ENCODE results near the gene HRC.
"Not testable (repeated sequence)": the region's sequence is repeated elsewhere in the genome, so short reads cannot be mapped to it uniquely, and the experiment has no call there.

Gene HRC

DNA sequence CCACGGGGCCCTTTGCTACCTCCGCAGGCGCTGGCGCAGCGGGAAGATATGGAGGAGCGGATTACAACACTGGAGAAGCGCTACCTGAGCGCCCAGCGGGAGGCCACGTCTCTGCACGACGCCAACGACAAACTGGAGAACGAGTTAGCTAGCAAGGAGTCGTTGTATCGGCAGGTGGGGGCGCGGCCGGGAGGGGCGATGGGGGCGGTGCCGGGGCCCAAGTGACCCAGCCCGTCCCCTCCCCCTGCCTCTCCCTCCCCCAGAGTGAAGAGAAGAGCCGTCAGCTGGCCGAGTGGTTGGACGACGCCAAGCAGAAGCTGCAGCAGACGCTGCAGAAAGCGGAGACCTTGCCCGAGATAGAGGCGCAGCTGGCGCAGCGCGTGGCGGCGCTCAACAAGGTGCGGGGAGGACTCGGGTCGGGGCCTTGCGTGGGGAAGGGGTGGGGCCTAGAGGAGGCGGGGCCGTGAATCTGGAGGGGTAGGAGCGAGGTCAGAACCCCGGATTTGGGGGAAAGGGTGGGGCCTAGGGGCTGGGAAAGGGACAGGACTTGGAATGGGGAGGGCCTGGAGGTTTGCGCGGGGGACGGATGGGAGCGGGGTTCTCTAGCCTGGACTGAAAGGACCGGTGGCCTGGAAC, 22.1 kb downstream of the HRC start:
- DNase-seq = peak; percentile 64

DNA sequence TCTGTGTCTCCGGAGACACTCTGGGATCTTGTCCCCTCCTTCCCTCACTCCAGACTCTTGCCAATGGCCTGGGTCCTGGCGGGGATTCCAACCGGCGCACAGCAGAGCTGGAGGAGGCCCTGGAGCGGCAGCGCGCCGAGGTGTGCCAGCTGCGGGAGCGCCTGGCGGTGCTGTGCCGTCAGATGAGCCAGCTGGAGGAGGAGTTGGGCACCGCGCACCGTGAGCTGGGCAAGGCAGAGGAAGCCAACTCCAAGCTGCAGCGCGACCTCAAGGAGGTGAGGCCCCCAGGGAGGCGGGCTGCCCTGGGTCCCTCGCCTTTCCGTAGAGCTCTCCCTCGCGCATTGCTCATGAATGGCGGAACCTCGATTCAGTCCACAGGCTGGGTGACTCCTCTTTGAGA, 24.9 kb downstream of the HRC start:
- no peak for DNase-seq

DNA sequence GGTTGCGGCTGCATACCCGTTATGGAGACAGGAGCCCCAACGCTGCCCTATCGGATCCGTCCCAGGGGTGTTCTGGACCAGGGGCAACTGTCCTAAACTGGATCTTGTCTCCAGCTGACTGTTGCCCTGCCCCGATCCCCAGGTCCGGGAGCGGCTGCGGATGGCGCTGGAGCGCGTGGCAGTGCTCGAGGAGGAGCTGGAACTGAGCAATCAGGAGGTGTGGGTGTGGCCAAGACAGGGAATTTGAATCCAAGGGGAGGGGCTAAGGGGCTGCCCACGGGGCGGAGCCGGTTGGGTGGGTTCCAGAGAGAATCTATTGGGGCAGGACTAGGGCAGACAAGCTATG, 26.0 kb downstream of the HRC start:
- DNase-seq = no peak

DNA sequence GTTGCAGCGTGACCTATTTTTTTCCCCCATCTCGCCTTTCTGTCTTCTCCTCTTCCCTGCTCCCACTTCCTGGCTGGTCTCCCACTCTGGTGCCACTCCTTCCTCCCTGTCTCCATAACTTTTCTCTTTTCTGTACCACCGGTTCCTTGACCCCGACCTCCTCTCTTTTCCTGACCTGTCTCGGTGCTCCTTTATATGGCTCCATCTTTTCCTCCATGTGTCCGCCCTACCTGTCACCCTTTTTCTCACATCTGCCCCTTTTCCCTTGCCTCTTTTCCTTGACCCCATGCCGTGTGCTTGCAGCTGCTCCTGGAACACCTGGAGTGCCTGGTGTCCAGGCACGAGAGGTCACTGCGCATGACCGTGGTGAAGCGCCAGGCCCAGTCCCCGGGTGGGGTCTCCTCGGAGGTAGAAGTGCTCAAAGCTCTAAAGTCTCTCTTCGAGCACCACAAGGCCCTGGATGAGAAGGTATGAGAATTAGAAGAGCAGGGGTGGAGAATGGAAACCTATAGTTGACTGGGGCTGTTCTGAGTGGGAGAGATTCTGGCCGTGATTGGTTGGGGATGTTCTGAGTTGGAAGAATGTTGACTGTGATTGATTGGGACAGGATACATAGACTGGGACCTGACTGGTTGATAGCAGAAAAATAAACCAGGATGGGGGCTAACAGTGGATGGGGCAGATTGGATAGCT, 26.5 kb downstream of the HRC start:
- DNase-seq = no peak

DNA sequence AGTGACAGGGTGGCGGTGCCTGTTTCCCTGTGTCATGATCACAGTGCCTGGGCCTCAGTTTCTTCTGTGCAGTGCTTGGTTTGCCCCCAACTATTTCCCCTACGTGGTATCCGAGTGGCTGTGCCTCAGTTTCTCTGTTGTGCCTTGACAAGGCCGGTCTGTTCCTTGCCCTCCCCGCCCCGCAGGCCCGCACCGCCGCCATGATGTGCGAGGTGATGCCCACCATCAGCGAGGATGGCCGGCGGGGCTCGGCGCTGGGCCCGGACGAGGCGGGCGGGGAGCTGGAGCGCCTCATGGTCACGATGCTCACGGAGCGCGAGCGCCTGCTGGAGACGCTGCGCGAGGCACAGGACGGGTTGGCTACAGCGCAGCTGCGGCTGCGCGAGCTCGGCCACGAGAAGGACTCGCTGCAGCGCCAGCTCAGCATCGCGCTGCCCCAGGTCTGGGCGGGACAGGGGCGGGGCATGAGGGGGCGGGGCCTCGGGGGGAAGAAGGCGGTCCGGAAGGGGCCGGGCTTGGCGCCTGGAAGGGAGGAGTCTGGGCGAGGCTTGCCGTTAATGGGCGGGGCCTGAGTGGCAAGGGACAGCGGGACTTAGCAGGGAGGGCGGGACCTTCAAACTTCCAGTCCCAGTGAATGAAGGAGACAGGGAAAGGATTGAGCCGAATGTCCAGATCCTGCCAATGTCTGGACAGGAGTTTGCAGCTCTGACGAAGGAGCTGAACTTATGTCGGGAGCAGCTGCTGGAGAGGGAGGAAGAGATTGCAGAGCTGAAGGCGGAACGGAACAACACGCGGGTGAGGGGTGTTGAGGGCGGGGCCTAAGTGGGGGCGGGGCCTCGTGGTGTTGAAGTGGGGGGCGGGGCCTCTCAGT, 27.3 kb downstream of the HRC start:
- peak; percentile 98 for DNase-seq

DNA sequence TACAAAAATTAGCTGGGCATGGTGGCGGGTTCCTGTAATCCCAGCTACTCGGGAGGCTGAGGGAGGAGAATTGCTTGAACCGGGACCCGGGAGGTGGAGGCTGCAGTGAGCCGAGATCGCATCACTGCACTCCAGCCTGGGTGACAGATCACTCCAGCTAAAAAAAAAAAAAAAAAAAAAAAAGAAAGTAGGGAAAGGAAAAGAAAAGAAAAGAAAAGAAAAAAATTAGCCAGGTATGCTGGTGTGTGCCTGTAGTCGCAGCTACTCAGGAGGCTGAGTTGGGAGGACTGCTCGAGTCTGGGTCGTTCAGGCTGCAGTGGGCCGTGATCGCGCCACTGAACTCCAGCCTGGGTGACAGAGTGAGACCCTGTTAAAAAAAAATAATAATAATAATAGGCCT, 28.0 kb downstream of the HRC start:
- not testable (repeated sequence) for DNase-seq

DNA sequence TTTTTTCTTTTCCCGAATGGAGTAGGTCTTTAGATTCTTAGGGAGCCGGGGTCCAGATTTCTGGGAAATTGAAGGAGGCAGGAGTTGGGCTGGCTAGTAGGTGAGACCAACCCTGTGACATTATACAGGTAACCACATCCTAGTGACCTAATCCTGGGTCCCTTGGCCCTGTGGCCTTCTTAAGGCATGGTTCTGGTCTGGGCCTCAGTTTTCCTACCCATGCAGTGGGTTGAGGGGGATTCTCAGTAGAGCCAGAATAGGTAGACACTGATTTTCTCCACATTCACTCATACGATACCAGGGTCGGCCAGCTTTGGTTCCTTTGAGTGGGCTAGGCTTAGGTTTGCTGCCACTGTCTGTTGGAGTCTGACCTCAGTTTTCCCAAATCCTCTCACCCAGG, 28.6 kb downstream of the HRC start:
- no peak for DNase-seq

DNA sequence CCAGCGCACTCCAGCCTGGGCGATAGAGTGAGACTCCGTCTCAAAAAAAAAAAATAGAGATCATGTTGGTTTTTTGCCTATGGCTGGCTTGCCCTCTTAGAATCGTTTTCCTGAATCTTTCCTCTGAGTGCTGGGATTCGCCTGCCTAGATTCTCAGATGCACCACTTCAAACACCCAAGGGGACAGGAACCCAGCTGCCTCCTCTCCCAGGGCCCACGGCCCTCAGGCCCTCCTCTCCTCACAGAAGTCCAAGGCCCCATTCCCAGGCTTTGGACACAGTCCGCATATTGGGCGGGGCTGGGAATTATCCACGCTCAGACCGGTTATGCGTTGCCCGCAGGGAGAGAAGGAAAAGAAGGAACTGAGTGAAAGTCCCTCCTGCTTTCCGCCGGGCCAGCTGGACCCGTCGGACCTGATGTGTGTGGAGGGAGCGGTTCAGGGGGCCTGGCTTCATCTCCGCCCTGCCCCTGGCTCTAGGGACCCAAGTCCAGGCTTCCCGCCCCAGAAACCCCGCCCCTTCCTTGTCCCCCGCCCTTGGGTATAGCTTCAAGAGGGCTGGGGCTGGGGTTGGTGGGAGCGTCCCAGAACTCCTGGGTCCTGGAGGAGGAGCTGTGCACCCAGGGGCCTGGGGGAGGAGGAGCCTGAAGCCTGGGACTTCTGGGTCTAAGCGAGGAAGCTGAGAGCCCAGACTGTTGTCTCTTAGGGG, 30.0 kb downstream of the HRC start:
- no peak for DNase-seq

DNA sequence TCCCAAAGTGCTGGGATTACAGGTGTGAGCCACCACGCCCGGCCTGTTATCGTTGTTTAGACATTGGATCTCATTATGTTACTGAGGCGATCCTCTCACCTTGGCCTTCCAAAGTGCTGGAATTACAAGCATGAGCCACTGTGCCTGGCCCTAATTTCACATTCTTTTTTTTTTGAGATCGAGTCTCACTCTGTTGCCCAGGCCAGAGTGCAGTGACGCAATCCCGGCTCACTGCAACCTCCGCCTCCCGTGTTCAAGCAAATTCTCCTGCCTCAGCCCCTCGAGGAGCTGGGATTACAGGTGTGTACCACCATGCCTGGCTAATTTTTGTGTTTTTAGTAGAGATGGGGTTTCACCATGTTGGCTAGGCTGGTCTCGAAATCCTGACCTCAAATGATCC, 31.9 kb downstream of the HRC start:
- not testable (repeated sequence) for DNase-seq

DNA sequence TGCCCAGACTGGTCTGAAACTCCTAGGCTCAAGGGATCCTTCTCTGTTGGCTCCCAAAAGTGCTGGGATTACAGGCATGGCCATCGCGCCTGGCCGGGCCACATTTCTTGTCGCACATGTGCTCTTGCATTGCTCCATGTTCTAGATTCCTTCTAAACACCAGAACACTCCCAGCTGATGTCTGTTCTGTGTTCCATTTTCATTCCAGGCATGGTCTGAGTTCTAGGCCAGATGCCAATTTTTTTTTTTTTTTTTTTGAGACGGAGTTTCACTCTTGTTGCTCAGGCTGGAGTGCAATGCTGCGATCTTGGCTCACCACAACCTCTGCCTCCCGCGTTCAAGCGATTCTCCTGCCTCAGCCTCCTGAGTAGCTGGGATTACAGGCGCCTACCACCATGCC, 33.4 kb downstream of the HRC start:
- not testable (repeated sequence) for DNase-seq

DNA sequence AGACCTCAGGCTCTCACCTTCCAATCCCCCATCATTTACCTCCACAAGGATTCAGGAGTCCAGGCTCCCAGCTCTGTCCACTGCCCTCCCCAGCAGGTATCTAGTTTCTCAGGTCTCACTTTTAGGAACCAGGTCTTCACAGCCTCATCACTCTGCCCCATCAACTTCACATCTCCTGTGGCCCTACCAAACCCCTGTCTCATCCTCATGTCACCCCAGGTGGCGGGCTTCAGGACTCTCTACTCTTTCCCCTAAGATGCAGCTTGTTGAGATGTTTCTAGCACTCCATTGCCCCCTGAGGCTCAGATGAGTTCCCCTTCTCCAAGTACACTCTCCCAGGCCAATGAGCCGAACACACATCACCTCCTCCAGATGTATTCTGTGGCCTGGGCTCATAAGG, 34.3 kb downstream of the HRC start:
- DNase-seq = no peak

DNA sequence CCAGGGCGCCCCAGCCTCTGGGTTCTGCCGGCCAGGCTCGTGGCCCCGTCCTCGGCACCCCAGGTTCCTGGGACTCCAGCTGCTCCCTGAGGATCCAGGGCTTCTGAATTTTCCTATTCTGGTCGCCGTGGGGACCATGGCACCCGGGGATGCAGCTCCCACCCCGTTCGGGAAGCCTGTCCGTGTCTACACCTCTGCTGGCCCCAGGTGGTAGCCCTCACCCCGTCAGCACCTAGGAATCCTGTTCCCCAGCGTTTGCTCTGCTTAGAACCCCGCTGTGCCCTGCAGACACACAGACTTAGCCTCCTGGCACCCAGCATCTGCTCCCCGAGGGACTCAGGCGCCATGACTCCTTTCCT, 34.9 kb downstream of the HRC start:
- DNase-seq = no peak

DNA sequence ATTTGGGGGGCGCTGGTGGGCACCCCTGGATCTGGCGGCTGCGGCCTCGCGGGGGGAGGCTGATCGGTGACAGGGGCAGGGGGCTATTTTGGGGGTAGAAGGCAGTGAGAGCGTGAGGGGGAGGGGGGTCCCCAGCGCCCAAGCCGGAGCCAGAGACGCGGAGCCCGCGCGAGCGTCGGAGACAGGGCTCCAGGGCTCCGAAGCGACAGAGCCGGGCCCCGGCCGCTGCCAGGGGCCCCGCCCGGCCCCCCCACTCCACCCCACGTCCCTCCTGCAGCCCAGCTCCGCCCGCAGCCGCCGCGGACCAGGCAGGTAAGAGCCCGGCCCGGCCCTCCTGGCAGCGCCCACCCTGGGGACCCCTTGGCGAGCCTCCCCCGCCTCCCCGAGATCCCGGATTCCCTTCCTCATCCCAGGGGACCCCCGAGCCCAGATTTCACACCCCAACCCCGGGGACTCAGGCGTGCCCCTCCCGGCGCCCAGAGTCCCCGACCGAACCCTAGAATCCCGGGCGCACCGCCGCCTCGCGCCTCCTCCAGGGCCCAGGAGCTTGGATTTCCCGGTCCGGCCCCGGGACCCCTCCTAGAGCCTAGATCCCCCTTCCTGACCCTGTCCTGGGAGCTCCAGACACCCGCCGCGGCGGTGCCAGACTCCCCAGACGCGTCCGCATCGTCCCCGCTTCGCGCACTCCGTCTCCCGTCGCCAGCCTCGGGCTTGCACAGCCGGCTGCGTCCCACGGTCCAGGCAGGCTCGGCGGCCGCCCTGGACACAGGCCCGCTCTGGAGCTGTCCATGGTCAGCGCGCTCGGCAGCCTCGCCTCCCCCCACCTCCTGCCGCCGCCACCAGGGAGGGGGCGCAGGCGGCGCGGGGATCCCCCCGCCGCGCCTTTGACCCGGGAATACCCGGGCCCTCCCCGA, 35.5 kb downstream of the HRC start, which contains the start of gene PPFIA3:
Gene PPFIA3 (plus strand): TSS at position 134 of the 914 bp plus-strand sequence. CDS start 8,330 bp downstream, outside the sequence.
- DNase-seq = no peak

DNA sequence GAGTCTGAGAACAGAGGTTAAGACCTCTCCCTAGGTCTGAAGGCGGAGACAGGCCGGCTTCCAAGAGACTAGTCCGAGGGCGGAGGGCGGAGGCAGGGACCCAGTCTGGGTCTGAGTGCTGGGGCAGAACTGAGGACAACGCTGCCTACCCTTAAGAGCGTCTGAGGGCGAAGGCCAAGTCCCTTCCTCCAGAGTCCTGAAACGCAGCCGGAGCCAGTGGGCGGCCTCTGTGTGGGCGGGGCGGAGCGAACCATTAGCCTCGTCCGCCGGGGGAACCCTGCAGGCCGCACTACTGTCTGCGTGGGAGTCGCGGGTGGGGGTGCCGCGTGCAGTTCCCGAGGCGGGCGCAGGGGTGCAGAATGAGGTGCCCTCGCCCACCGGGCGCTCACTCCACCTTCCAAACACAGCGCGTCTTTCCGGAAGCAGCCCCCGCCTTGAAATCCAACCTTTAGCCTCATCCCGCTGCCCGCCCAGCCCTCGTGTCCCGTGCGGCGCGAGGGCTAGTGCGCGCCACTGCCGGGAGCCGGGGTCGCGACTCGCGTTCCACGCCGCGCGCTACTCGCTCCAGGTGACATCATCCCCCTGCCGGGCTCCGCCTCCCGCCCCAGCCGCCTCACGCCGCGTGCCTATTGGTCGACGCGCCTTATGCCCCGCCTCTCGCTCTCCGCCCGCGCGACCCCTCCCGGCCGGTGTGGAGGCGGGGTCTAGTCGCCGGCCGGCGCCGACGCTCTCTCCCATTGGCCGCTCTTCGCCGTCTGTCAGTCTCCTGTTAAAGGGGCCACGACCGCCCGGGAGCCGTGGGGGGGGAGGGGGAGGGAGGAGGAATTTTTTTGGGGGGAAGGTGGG, 36.4 kb downstream of the HRC start, which contains the start of gene C19orf73:
Gene C19orf73 (minus strand): TSS at position 579 of the 846 bp plus-strand sequence. CDS start 121 bp downstream, at position 458.
- DNase-seq = peak; percentile 97

DNA sequence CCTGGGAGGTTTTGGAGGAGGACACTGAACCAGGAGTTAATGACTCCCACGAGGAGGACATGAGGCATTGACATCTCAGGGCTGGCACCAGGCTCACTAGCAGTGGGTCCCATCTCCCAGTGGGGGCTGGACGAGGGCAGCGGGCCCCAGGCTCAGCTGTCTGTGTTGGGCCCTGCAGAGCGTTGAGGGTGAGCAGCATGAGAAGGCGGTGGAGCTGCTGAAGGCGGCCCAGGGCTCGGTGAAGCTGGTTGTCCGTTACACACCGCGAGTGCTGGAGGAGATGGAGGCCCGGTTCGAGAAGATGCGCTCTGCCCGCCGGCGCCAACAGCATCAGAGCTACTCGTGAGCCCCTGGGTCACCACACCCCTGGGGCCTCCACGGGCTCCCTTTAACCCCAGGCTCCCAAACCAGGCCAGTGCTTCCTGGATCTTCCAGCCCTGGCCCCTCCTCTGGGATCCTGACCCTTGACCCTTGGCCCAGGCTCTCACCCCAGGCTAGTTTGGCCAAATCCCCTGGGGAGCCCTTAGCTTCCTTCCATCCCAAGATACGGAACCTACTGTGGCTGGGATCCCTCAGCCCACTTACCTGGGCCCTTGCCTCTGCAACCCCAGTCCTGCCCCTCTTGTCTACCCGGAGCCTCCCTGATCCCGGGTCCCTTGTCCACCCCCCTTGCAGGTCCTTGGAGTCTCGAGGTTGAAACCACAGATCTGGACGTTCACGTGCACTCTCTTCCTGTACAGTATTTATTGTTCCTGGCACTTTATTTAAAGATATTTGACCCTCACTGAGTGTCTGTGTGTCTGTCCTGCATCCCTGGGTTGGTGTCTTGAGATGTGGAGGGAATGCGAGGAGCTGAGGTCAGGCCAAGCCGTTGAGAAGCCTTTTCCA, 37.3 kb downstream of the HRC start:
- DNase-seq = no peak

DNA sequence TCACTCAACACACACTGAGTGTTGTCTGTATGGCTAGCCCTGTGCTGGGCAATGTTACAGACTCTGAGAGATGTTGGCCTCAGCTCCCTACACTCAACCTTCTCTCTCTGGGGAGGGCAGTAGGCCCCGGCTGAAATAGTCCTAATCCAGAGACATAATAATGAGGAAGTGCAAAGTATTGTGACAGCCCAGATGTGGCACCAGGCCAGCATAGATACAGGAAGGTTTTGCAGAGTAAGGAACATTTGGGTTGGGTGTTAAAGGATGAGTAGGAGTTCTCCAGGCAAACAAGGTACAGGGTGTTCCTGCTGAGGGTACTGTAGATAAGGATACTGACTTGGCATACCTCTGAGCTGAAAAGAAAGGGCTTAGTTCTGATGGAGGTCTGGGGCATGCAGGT, 38.7 kb downstream of the HRC start:
- DNase-seq = peak; percentile 82

DNA sequence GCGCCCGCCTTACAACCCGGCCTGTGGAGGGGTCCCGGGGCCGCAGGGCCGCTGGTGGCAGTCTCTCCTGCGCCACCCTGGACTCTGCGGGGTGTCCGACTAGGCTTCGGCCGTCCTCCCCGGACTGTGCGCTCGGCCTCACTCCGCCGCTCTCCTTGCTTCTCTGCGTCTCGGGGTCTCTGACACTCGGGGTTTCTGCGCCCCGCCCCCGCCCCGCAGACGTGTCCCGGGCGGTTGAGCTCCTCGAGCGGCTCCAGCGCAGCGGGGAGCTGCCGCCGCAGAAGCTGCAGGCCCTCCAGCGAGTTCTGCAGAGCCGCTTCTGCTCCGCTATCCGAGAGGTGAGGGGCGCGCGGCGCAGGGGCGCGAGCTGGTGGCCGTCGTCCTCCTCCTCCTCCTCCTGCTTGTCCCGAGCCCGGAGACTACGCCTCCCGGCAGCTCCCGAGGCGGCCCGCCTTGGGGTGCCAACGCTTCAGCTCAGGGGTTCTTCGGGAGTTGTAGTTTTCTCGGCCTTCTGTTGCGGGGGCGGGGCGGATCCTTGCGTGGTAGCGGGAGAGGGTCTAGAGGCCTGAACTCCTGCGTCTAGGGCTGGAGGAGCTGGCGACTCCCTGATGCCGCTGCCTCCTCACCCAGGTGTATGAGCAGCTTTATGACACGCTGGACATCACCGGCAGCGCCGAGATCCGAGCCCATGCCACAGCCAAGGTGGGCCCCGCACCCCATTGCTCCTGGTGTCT, 40.4 kb downstream of the HRC start:
- DNase-seq = peak; percentile 85

DNA sequence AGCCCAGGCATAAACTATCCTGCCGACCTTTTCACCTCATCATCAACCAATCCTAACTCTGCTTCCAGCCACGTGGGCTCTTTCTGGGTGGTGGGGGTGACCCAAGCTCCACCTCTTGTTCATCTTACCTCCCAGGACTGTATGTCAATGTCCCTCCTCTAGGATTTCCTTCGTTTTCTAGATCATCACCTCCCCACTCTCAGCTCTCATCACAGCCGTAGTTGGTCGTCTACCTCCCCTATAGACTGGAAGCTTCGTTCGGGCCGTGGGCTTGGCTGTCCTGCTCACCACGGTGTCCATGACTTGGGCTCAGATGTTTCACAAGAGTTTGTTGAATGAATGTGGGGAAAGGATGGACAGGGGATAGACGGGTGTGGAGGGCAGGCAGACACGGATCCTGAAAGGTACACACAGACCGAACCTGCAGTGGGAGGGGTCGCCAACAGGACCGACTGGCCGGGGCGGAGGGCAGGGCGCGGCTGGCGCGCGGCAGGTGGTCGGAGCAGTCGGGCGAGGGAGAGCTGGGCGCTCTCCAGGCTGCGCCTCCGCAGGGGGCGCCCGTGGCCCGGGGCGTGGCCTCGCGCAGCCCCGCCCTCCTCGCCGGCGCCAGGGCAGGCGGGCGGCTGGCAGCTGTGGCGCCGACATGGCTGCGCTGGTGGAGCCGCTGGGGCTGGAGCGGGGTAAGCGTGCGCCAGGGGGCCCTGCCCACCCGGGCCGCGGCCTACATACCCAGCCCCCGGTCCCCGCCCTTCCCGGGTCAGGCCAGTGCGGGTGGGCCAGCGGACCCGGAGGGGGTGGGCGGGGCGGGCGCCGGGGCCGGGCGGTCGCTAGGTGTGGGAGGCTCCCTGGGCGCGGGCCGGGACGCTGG, 41.2 kb downstream of the HRC start, which contains the start of gene LIN7B:
Gene LIN7B (plus strand): TSS at position 609 of the 868 bp plus-strand sequence. CDS start 35 bp downstream, at position 644.
- peak; percentile 86 for DNase-seq
